IPS DF 19.7 (cell line): Measurements from ENCODE around the gene FRMD4A.

Source experiments
- DNase-seq: peaks from one replicate; pipeline ENCODE4 v3.0.0-alpha.2; 2013; ENCODE audit warnings: low read depth, low spot score

FRMD4A gene

DNA sequence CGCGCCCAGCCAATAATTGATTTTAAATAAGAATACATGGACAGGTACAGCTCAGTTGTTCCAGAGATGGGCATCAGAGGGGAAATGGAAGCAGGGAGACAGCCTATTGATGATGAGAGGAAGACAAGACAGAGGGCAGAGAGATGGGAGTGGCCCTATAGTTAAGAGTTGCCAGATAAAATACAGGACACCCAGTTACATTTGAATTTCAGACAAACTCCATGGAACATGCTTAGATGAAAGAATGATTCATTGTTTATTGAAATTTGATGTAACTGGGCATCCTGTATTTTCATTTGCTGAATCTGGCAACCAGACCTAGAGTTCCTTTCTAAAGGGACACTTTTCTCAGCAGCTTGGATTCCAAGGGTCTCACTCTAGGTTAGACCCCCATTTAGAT is 341.1 kb downstream of the FRMD4A start:
- DNase-seq = no peak

DNA sequence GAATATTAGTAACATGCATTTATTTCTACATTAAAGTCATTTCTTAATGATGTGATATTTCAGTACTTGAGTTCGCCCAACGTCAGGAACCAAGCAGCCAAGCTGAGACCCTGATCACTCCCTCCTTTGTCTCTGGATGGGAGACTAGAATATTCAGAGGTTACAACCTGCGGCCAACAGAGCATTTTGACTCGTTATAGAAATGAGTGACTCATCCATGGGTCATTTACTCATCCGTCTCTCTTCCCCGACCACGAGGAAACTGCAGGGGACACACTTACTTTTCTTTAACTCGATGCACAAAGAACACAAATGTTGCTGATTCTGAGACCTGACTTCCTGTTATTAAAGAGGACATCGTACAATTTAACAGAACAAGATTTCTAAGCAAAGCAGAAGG is 343.3 kb downstream of the FRMD4A start:
- no peak for DNase-seq

DNA sequence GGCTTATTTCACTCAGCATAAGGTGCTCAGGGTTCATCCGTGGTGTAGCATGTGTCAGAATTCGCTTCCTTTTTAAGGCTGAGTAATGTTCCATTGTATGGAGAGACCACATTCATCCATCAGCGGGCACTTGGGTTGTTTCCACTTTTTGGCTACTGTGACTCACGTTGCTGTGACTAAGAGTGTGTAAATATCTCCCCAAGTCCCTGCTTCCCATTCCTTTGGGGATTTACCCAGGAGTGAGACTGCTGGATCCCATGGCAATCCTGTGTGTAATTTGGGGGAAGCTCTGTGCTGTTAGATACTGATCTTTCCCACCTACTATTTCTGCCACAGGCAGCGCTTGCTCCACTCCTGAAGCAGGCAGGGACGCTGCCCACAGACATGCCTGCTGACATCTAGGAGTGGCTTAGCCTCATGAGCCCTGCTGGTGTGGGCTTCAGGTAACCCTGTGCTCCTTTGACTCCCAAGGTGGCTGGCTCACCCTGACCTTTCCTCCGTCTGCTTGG is 346.0 kb downstream of the FRMD4A start:
- no peak for DNase-seq

DNA sequence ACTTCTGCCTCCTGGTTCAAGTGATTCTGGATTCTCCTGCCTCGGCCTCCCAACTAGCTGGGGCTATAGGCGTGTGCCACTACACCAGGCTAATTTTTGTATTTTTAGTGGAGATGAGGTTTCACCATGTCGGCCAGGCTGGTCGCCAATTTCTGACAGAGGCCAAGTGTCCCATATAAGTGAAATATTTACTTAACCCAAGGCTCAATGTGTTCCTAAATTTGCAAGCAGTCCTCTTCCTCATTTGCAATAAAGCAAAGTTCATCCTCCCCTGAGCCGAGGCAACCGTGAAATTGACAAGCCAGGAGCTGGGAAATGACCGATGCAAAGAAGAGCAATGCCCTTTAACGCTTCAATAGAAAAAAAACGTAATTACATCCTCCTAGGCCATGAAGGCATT is 347.7 kb downstream of the FRMD4A start:
- no peak for DNase-seq

DNA sequence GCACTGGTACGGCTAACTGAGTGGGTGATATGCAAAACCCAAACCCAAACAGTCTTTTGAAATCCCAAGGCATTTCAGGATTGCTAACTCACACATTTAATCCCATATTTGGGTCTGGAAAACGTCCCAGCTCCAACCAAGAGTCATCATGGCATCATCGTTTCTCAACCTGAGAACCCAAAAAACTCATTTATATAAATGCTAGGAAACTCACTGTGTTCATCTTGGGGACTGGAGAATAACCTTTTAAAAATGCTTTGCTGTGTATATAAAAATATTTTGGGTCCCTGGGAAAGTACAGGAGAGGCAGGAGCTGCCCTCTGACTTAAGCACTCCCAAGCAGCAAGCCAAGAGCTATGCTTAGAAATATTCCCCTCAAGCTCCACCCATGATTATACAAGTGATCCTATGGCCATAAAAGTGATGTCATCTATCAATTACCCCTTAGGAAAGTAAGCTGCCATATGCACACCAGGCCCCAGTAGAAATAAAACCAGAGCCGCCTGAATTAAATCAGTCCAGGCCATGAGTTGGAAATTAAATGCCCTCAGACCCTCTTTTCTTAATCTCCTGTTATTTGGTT is 352.1 kb downstream of the FRMD4A start:
- DNase-seq = no peak

DNA sequence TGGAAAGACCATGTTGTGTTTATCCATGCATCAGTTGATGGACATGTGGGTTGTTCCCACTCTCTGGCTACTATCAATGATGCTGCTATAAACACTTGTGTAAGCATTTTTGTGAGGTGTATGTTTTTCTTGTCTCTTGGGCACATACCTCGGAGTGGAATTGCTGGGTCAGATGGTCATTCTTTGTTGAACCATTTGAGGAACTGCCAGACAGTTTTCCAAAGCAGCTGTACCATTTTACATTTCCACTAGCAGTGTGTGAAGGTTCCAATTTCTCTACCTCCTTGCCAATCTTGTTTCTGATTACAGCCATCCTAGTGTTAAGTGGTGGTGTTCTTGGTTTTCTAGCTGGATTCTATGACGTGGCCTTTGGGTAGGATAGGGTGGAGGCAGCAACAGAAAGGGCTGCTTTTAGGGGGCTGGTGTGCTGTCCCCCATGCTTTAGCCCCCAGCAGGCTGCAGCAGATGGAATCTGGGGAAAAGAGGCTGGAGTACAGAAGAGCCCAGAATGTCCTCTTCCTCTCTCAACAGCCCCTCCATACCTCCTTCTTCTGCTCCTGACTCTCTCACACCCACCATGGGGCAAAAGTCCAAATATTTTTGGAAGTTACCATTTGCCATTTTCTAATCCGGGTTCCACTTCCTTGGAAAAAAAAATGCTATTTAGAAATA is 352.7 kb downstream of the FRMD4A start:
- no peak for DNase-seq

DNA sequence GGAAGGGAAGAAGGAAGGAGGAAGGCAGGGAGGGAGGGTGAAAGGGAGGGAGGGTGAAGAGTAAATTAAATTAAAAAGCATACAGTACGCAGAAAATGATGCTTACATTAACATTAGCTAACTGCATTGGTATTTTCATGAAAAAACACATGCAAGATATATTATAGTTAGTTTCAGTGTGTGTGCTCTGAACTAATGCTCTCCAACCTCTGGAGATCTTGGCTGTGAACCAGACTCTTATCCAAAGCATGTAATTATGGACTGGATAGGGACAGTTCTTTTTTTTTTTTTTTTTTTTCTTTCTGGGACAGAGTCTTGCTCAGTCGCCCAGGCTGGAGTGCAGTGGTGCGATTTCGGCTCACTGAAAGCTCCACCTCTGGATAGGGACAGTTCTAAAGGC is 357.0 kb downstream of the FRMD4A start:
- no peak for DNase-seq

DNA sequence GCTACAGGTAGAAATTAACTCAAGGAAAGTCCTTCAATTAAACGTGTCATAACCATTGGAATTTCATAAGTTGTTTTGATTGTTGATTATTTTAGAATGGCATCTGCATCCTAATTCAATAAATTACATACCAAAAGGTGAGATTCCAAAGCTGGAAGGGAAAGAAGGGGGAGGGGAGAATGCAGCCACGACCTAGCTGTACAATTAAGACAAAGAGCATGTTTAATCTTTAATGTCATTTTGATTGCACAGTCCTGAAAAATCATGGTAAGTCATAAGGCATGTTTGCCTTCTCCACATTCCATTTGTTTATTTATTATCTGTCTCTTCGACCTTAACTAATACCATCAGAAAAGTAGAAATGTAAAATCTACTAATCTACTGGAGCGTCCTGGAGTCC is 358.1 kb downstream of the FRMD4A start:
- DNase-seq = no peak

DNA sequence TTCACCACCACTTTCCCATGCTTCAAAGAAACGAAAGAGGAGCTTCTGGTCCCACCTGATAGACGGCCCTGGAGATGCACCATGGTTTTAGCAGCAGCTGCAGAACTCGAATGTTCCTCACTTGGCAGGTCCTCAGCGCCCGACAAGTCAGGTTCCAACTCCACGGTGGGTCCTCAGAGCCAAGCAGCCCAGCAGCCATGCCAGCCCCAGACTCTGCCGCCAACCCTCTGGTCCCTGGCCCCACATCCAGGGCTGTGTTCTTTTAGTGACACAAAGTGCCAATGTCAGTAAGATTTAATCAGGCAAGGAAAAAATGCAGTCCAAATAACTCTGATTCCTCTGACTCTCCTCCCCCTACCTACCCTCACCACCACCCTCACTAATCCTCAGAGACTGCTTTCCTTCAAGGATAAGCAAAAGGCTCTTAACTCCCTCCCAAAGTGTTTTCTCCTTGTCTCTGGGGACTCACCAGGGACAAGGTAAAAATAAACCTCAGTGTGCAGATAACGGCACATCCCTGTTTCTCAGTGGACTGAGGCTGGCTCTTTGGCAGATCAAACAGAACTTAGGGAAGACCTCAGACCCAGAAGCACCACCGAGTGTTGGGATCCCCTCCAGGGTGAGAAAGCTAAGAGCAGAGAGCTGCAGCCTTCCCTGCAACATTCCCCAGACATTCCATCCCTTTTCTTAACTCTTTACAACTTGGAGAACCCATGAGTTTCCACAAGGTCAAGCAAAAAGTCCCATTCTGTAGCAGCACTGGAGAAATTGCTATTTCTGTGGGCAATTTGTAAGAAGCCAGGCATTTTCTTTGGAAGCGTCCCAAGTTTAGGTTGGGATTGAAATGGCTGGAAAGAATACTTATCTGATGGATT is 358.9 kb downstream of the FRMD4A start:
- no peak for DNase-seq

DNA sequence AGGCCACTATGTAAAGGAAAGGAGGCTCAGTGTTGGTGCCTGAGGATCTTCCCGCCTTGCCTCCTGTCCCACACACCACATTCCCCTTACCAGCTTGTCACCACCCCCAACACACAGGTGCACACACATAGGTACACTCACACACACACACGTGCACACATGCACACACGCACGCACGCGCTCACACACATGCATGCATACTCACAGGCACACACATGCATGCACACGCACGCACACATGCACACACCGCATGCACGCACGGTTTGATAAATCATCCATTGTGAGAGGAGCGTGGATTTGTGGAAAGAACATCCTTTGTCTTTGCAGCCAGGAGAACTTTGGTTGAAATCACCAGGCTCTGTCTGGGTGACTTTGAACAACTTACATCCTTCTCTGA is 359.8 kb downstream of the FRMD4A start:
- no peak for DNase-seq

DNA sequence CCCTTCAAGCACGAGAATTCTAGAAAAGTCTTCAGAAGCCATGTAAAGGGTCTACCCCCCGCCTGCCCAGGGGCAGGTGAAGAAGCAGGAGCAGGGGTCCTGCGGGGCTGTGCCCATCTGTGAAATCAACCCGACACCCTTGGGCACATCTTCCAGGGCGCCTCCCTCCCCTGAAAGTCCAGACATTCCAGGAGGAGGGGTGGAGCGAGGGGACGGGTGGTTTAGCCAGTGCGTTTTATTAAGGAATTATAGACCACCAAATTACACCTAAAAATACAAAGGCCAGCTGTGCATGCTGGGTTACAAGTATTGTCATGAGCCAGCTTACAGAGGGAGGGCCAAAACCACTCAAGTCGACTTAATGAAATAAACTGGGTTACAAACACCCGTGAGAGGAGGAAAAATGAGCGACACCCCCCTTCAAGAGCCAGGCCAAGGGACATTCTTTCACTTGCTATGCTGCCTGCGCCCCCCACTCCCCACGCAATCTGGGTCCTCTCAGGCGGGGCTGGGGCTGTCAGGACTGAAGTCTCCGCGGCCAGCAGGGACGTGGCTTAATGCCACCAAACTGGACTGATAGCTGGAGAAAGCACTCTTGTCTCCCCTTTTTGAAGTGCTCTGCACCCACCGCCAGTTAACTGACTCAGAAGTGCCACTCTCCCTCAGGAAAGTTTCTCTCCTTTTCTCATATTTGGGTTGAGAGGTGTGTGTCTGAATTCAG is 360.3 kb downstream of the FRMD4A start:
- DNase-seq = no peak

DNA sequence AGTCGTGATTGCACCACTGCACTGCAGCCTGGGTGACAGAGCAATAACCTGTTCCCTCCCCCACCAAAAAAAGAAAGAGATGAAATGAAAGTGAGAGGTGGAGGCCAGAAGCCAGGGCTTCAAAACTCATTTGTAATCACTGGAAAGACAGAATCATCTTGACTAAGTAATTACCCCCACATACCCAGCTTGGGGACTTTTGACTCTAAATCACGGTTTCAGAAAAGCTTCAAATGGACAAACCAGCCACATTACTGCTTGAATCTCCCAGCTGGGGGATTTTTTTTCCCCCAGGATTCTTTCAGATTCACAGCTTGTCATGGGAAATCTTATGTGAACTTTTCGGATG is 361.0 kb downstream of the FRMD4A start:
- no peak for DNase-seq

DNA sequence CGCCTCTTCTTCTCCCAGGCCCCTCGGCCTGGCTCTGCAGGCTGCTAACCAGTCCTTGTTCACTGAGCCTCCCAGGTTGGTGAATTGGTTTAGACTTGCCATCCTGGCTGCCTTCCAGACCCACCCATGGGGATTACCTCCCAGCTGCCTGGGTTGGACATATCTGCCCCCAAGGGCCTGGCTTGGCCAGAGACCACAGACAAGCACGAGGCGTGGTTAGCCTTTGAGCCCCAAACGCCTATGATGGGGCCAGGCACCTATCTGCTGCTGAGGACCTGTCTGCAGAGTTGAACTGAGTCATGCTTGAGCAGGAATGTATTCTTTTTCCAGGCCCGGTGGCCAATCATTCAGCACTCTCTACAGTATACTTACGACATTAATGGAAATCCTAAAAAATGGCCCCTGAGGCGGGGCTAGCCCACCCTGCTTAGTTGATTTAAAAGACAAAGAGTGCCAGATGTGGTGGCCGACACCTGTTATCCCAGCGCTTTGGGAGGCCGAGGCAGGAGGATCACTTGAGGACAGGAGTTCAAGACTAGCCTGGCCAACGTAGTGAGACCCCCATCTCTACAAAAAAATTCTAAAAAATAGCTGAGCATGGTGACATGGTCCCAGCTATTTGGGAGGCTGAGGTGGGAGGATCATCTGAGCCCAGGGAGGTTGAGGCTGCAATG is 361.5 kb downstream of the FRMD4A start:
- no peak for DNase-seq

DNA sequence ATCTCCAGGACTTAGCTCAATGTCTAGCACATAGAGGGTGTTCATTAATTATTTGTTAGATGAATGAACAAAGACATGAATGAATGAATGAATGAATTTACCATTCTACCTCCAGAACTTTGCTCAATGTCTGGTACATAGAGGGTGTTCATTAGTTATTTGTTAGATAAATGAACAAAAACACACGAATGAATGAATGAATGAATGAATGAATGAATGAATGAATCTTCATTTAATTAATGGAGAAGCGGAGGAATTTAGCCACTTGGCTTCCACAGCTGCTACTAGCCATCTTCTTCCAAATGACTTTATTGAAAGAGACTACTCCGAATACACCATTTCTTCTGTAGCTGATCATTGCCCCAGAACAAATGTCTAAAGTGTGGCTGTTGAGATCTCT is 368.9 kb downstream of the FRMD4A start:
- DNase-seq = no peak

DNA sequence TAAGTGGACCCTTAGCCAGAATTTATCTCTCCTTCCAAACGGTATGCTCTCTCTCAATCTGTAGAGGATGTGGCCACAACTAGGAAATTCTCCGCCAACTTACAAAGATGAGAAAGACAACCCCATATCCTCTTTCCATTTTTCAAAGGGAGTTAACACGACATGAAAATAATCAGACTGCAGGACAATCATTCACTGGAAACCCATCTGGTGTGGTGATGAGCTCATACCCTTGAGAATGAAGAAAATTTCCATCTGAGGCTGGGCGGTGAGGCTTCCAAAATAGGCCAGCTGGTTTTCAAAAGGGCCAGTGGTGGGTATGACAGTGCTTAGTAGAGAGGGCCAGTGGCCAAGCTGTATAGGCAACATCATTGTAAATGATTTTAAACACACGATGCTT is 369.6 kb downstream of the FRMD4A start:
- DNase-seq = no peak

DNA sequence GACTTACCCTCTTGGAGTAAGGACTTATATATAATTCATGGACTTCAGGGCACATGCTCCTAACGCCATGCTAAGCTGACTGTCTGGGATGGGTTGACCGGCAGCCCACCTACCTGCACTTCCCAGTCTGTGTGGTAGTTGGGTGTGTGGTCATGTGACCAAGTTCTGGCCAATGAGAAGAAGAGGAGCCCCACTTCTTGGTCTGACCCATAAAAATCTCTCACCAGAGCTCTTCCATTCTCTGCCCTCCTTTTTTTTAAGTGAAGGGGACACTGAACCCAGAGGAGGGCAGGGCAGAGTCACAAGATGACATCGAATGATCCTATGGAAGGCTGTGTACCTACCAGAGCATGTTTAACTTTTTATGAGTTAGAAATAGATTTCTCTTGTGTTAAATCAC is 370.1 kb downstream of the FRMD4A start:
- no peak for DNase-seq

DNA sequence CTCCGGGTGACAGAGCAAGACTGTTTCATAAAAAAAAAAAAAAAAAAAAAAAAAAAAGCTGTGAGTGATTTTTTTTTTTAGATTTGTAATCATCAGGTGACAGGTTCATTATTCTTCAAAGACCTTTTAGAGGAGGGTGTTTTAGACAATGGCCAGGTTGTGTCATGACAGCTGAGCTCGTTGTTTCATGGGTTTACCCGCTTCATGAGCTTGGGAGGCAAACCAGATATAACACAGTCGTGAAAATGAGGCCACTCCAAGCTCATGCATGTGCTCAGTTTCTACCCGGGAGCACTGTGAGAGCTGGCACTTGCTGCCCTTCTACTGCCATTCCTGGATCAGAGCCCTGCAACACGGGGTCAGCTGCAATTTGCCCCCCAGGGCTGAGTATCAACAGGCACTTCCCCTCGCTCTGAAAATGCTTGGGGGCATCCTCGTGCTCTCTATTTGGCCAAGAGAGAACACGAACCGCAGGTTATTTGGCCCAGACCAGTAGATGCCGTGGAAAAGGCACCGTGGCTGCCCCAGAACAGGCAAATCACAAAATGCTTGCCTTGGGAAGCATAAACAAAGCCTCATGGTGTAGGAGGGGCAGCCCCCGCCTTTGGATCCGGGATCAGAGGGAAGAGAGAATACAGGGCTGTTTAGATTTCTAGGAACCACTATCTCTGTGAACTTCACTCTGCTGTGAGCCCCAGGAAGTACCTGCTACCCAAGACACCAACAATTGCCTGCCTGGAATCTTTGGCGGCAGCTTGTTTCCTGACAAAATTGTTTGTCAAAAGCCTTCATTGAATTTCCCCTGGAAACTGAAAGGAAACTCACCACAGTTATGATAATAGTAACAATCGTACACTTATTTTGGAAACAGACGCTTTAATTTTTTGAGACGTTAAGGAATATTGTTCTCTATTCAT is 371.0 kb downstream of the FRMD4A start:
- DNase-seq = no peak

DNA sequence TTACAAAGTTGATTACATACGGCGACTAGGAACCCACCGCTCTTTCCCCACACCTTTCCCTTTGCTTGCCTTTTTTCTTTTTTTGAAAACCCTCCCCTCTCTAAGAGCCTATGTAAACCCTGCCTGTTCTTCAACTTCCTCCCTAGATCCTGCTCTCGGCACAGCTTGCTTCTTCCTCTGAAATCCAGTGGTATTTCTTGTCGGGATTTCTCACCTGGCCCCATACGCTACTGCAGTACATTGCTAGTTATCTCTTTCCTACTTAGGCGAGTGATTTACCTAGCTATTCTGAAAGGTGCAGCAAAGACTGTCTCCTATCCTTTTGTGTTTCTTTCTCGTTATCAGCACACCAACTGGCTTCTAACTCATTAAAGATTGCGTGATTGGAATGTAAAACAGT is 372.9 kb downstream of the FRMD4A start:
- DNase-seq = no peak

DNA sequence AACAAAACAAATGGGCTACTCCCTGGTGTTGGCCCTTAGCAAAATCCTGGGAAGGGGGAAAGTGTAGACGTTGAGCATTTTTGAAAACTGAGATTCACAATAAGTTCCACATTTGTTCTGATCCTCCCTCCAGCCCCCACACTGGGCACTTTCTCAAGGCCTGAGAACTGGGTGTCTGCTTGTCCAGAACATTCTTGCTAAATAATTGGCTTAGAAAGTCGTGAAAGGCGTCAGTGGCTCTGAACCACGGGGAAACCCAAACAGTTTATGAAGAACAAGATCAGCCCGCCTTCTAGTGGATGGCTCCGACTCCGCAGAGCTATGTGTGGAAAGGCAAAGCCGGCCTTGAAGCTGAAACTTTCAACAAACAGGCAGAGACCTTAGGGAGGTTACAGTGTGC is 373.9 kb downstream of the FRMD4A start:
- DNase-seq = no peak

DNA sequence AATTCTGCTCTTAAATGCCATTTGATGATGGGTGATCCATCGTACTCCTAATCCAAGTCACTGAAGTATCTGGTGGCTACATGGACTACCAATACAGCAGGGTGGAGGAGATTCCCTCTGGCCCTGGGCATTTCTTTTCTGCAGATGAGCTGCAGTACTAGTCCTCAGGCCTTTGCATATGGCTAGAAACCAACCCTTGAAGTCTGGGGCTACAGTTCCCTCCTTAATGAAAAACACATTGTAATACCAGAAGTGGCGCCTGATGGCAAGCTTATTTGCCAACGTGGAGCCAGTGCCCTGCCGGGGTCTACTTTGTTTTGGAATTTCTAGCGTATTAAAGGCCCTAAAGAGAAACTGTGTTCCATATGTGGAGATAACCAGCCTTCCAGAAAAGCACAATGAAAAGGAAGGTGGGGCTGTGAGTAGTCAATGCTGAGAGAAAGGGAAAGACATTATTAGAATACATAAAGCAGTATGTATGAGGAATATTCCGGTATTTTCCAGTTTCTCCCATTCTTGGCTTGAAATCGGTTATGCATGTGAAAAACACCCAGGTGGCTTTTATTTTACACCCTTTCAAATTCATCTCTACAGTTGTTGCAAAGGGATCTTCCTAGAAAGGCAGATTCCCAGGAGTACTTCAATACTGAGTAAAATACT is 375.2 kb downstream of the FRMD4A start:
- DNase-seq = no peak
